Limb (tissue), 2 donors: Measurements from ENCODE around the gene USF3.
"Not testable (repeated sequence)": the region's sequence is repeated elsewhere in the genome, so short reads cannot be mapped to it uniquely, and the experiment has no call there.

Source experiments
- DNase-seq, 2 donors: peaks; one replicate each; pipeline ENCODE4 v3.0.0-alpha.2; 2016; ENCODE audit errors: extremely low spot score in 2 of 2

The USF3 gene

GRCh38 chr3:113654310-113654709, 42.1 kb downstream of the USF3 start:
- DNase-seq, result no peak

- DNase-seq, result no peak
These were observed 47.1 kb downstream of the USF3 start for GRCh38 chr3:113649174-113649845.

GRCh38 chr3:113648524-113648923, 47.9 kb downstream of the USF3 start:
- no peak for DNase-seq

- no peak for DNase-seq
These were observed 52.9 kb downstream of the USF3 start for GRCh38 chr3:113643583-113643982.

GRCh38 chr3:113638910-113639309, 57.5 kb downstream of the USF3 start:
- no peak for DNase-seq

GRCh38 chr3:113637756-113638155, 58.7 kb downstream of the USF3 start:
- no peak for DNase-seq

- DNase-seq, result not testable (repeated sequence)
These were observed 60.4 kb downstream of the USF3 start for GRCh38 chr3:113636034-113636433.

- no peak for DNase-seq
These were observed 61.5 kb downstream of the USF3 start for GRCh38 chr3:113634782-113635474.

- DNase-seq, result no peak
These were observed 64.9 kb downstream of the USF3 start for GRCh38 chr3:113631573-113631972.

- DNase-seq, result no peak
These were observed 65.4 kb downstream of the USF3 start for GRCh38 chr3:113630956-113631542.

- peak; percentile 40 to 70 for DNase-seq
These were observed 66.6 kb downstream of the USF3 start for GRCh38 chr3:113629584-113630421.

GRCh38 chr3:113628788-113629187, 67.7 kb downstream of the USF3 start:
- DNase-seq, result no peak

GRCh38 chr3:113628316-113628715, 68.1 kb downstream of the USF3 start:
- DNase-seq, result no peak

GRCh38 chr3:113626503-113627371, 69.7 kb downstream of the USF3 start:
- peak; percentile 51 to 56 for DNase-seq

- DNase-seq, result no peak
These were observed 70.6 kb downstream of the USF3 start for GRCh38 chr3:113625834-113626233.

- DNase-seq, result no peak
These were observed 72.6 kb downstream of the USF3 start for GRCh38 chr3:113623811-113624210.

GRCh38 chr3:113623324-113623723, 73.1 kb downstream of the USF3 start:
- DNase-seq, result no peak

GRCh38 chr3:113620091-113620490, 76.4 kb downstream of the USF3 start:
- DNase-seq, result no peak

GRCh38 chr3:113617726-113618125, 78.7 kb downstream of the USF3 start:
- no peak for DNase-seq

- no peak for DNase-seq
These were observed 80.5 kb downstream of the USF3 start for GRCh38 chr3:113615976-113616375.

- no peak for DNase-seq
These were observed 82.0 kb downstream of the USF3 start for GRCh38 chr3:113614402-113614801.
